Measurements from ENCODE around the gene DLGAP1. TPM values are rescaled to one million over a fixed set of nuclear protein-coding genes. Genes with fewer than 3 reads are reported as not detected.
A peak's percentile ranks its signal among the peaks of the same experiment; 100 is the strongest.
"Not testable (repeated sequence)": the region's sequence is repeated elsewhere in the genome, so short reads cannot be mapped to it uniquely, and the experiment has no call there.

The DLGAP1 gene
- total and polyA plus RNA-seq, 2 experiments from 2014 or later, result 3.1 to 6.5 TPM

DNA sequence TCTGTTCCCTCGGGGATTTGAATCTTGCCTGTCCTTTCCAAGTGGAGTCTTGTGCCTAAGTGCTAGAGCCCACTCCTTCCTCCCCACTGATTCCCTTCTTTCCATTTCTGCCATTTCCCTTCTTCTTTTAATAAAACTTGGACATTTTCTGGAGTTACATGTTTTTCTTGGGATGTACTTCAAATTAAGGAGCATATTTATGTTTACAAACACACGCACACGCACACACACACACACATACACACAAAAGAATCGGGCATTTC, 850.9 kb downstream of the DLGAP1 start:
- H2AFZ ChIP-seq, result no peak overlapping the region
- no peaks in the 10 kb centered on the region for H3K27me3 ChIP-seq
- H3K79me2 ChIP-seq, result no peaks in the 10 kb centered on the region
- DNase-seq (ENCODE audit: low spot score), result no peak
- H3K9me3 ChIP-seq (ENCODE audit: low read depth), result no peaks in the 10 kb centered on the region
- H3K9me2 ChIP-seq (replicated peaks; ENCODE audit: insufficient read depth), result no peaks in the 10 kb centered on the region
- no peaks in the 10 kb centered on the region for H4K20me1 ChIP-seq (ENCODE audit: insufficient read depth, poor library complexity, severe bottlenecking)
- 11% methylated on average over 4 of the region's 4 CpGs for WGBS (ENCODE audit: low lambda C conversion rate, missing lambda C conversion rate)
- no peak overlapping the region for H3K4me3 ChIP-seq
- H3K36me3 ChIP-seq (replicated peaks; ENCODE audit: insufficient read depth, low read depth), result no peaks in the 10 kb centered on the region
- no peak for TF ChIP-seq EZH2 (IDR thresholded peaks at IDR 0.05; ENCODE audit: borderline replicate concordance)
- no peak for TF ChIP-seq EZH2phosphoT487 (IDR thresholded peaks at IDR 0.05; ENCODE audit: low read depth, severe bottlenecking, unreplicated experiment)
- TF ChIP-seq, protein P1, sequence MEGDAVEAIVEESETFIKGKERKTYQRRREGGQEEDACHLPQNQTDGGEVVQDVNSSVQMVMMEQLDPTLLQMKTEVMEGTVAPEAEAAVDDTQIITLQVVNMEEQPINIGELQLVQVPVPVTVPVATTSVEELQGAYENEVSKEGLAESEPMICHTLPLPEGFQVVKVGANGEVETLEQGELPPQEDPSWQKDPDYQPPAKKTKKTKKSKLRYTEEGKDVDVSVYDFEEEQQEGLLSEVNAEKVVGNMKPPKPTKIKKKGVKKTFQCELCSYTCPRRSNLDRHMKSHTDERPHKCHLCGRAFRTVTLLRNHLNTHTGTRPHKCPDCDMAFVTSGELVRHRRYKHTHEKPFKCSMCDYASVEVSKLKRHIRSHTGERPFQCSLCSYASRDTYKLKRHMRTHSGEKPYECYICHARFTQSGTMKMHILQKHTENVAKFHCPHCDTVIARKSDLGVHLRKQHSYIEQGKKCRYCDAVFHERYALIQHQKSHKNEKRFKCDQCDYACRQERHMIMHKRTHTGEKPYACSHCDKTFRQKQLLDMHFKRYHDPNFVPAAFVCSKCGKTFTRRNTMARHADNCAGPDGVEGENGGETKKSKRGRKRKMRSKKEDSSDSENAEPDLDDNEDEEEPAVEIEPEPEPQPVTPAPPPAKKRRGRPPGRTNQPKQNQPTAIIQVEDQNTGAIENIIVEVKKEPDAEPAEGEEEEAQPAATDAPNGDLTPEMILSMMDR (IDR thresholded peaks at IDR 0.05; ENCODE audit: poor library complexity), result no peak
- peak overlapping the region; percentile 79 for H3K4me2 ChIP-seq
- peaks cover 28% of the 10 kb centered on the region for H3K4me1 ChIP-seq (ENCODE audit: insufficient read depth)
- H3K27ac ChIP-seq, result peak overlapping the region; percentile 95

DNA sequence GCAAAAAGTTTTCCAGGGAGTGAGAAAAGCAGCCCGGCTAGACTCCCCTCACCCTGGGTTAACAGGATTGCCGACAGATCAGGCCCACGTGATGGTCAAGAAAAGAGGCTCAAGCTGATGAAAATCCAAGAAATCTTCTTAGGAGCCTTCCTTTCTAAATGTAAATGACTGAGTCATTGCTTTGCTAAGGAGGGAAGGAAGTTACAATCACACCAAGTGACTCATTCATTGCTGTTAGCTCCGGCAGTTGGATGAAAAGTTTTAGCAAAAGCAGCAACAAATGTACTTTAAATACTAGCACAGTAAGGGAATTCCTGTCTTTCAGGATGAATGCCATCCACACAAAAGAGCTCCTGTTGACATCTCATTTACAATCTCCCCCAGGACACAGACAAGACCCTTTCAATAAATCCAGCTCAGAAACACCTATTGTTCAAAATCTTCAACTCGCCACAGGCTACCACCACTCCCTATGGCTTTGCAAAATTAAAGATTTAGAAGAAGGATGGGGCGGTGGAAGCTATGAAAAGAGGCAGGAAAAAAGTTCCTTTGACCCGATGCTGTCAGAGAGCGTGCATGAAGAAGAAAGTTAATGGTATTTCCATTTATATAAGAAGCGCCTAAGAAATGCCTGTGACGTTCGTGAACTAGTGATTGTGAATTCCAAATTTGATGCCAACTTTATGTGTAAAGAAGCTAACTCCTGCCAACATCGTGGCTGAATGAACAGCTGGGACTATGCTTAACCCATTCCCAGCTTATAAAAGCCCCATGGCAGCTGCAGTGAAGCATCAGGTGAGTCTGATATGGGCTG, 851.5 kb downstream of the DLGAP1 start:
- no peak for TF ChIP-seq EZH2phosphoT487 (IDR thresholded peaks at IDR 0.05; ENCODE audit: low read depth, severe bottlenecking, unreplicated experiment)
- no peak for TF ChIP-seq EZH2 (IDR thresholded peaks at IDR 0.05; ENCODE audit: borderline replicate concordance)
- TF ChIP-seq, protein P1 (IDR thresholded peaks at IDR 0.05; ENCODE audit: poor library complexity), result no peak
- Histone ChIP-seq H4K20me1 (ENCODE audit: insufficient read depth, poor library complexity, severe bottlenecking) (no peaks in the 10 kb centered on the region), H3K36me3 (replicated peaks; ENCODE audit: insufficient read depth, low read depth) (no peaks in the 10 kb centered on the region), H2AFZ (no peak overlapping the region), H3K4me1 (ENCODE audit: insufficient read depth) (peaks cover 28% of the 10 kb centered on the region), H3K9me3 (ENCODE audit: low read depth) (no peaks in the 10 kb centered on the region), H3K79me2 (no peaks in the 10 kb centered on the region), H3K4me3 (no peak overlapping the region), H3K9me2 (replicated peaks; ENCODE audit: insufficient read depth) (no peaks in the 10 kb centered on the region), H3K27me3 (no peaks in the 10 kb centered on the region), H3K27ac (peak overlapping the region; percentile 95), H3K4me2 (peak overlapping the region; percentile 79)
- WGBS (ENCODE audit: low lambda C conversion rate, missing lambda C conversion rate), result 5% methylated on average over 12 of the region's 12 CpGs
- DNase-seq (ENCODE audit: low spot score), result peak; percentile 83

DNA sequence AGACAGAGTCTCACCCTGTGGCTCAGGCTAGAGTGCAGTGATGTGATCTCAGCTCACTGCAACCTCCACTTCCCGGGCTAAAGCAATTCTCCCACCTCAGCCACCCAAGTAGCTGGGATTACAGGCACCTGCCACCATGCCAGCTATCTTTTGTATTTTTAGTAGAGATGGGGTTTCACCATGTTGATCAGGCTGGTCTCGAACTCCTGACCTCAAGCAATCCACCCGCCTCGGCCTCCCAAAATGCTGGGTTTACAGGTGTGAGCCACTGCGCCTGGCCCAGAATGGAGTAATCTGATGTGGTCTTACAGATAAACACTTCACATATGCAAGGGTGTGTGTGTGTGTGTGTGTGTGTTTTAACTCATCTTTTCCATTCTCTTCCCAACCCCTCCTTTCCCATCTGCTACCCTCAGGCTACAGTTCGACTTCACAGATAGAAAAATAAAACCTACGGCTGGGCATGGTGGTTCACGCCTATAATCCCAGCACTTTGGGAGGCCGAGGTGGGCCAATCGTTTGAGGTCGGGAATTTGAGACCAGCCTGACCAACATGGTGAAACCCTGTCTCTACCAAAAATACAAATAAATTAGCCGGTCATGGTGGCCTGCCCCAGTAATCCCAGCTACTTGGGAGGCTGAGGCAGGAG, 853.9 kb downstream of the DLGAP1 start:
- not testable (repeated sequence) for DNase-seq (ENCODE audit: low spot score); H4K20me1 ChIP-seq (ENCODE audit: insufficient read depth, poor library complexity, severe bottlenecking); H3K9me2 ChIP-seq (replicated peaks; ENCODE audit: insufficient read depth); H2AFZ ChIP-seq; H3K36me3 ChIP-seq (replicated peaks; ENCODE audit: insufficient read depth, low read depth); H3K9me3 ChIP-seq (ENCODE audit: low read depth); H3K27ac ChIP-seq; H3K4me3 ChIP-seq; H3K27me3 ChIP-seq; H3K4me2 ChIP-seq
- 95% methylated on average over 12 of the region's 12 CpGs for whole genome bisulfite sequencing (ENCODE audit: low lambda C conversion rate, missing lambda C conversion rate)
- peaks cover 33% of the 10 kb centered on the region for H3K4me1 ChIP-seq (ENCODE audit: insufficient read depth)
- H3K79me2 ChIP-seq, result peaks cover 18% of the 10 kb centered on the region

DNA sequence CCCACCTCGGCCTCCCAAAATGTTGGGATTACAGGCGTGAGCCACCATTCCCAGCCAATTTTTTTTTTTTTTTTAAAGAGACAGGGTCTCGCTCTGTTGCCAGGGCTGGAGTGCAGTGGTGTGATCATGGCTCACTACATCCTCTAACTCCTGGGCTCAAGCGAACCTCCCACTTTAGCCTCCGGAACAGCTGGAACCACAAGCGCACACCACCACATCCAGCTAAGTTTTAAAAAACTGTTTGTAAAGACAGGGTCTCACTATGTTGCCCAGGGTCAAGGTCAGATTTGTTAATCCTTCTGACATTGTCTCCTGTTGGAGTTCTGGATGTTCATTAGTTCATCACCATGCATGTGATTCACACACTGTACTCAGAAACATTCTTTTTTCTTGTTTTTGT, 855.2 kb downstream of the DLGAP1 start:
- Histone ChIP-seq H3K27me3 (no peaks in the 10 kb centered on the region), H3K4me1 (ENCODE audit: insufficient read depth) (peaks cover 35% of the 10 kb centered on the region), H4K20me1 (ENCODE audit: insufficient read depth, poor library complexity, severe bottlenecking) (no peaks in the 10 kb centered on the region), H3K9me2 (replicated peaks; ENCODE audit: insufficient read depth) (no peaks in the 10 kb centered on the region), H3K9me3 (ENCODE audit: low read depth) (no peaks in the 10 kb centered on the region), H3K79me2 (peaks cover 20% of the 10 kb centered on the region), H3K4me3 (no peak overlapping the region), H3K36me3 (replicated peaks; ENCODE audit: insufficient read depth, low read depth) (no peaks in the 10 kb centered on the region), H3K27ac (no peak overlapping the region), H2AFZ (no peak overlapping the region), H3K4me2 (no peak overlapping the region)
- 95% methylated on average over 6 of the region's 6 CpGs for WGBS (ENCODE audit: low lambda C conversion rate, missing lambda C conversion rate)
- TF ChIP-seq EZH2phosphoT487 (IDR thresholded peaks at IDR 0.05; ENCODE audit: low read depth, severe bottlenecking, unreplicated experiment) (no peak), EZH2 (IDR thresholded peaks at IDR 0.05; ENCODE audit: borderline replicate concordance) (no peak)
- TF ChIP-seq, protein P1 (IDR thresholded peaks at IDR 0.05; ENCODE audit: poor library complexity), result no peak
- DNase-seq (ENCODE audit: low spot score), result no peak
